Gastrocnemius medialis (tissue), 4 donors: ENCODE results near the gene ENTPD1.

Experiments used
- POLR2A ChIP-seq, 2 donors: fragments of 450-650 bp; IDR thresholded peaks; one replicate each; pipeline ENCODE4 v1.6.1; 2017; ENCODE audit warnings: antibody characterized with exemption in 2 of 2, mild to moderate bottlenecking in 2 of 2, moderate library complexity in 2 of 2
- TF ChIP-seq, protein P1 (sequence below), 5 experiments: fragments of 450-650 bp in 3 of 5; fragments of 200-600 bp in 2 of 5; sonication (generic) in 2 of 5; IDR thresholded peaks in 4 of 5; conservative IDR thresholded peaks in 1 of 5; 1 replicate in 4 of 5; 2 replicates in 1 of 5; pipeline ENCODE4 v1.5.1; 2016 to 2019; ENCODE audit warnings: antibody characterized with exemption in 5 of 5, mild to moderate bottlenecking in 3 of 5, moderate library complexity in 3 of 5

DNA sequence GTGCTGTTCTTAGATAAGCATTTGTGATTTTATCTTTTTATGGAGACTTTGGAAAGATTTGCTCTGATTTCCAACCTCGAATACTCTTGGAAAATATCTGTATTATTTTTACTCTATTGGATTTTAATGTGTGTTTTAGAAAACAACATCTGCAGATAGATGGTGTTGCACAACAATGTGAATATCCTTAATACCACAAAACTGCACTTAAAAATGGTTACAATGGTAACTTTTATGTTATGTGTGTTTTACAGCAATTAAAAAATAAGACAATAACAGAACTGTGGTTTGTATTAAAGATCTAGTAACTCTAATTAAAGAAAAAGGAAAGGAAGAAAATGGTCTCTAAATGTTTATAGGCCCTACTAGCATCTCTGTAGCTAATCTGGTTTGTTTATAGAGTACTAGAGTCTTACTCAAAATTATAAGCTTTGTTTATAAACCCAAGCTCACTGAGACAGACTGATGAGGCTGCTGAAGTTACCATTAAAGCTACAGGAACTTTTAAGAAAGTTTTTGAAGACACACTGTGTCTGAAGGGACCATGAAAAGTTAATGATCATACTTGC is 77.2 kb downstream of the ENTPD1 start:
- TF ChIP-seq, protein P1, sequence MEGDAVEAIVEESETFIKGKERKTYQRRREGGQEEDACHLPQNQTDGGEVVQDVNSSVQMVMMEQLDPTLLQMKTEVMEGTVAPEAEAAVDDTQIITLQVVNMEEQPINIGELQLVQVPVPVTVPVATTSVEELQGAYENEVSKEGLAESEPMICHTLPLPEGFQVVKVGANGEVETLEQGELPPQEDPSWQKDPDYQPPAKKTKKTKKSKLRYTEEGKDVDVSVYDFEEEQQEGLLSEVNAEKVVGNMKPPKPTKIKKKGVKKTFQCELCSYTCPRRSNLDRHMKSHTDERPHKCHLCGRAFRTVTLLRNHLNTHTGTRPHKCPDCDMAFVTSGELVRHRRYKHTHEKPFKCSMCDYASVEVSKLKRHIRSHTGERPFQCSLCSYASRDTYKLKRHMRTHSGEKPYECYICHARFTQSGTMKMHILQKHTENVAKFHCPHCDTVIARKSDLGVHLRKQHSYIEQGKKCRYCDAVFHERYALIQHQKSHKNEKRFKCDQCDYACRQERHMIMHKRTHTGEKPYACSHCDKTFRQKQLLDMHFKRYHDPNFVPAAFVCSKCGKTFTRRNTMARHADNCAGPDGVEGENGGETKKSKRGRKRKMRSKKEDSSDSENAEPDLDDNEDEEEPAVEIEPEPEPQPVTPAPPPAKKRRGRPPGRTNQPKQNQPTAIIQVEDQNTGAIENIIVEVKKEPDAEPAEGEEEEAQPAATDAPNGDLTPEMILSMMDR (IDR thresholded peaks at IDR 0.05 in 4 of 5, conservative IDR thresholded peaks at IDR 0.05 in 1 of 5): no peak
- no peak for TF ChIP-seq POLR2A (IDR thresholded peaks at IDR 0.05)
